HEK293 (cell line): ENCODE measurements around the gene BICD1.

Experiments
- KLF16 ChIP-seq: fragments of 450-650 bp; formaldehyde crosslinking; IDR thresholded peaks from 2 replicates; pipeline ENCODE4 v1.5.1; 2017; ENCODE audit warnings: missing biosample characterization, missing genetic modification characterization
- KLF9 ChIP-seq: fragments of 450-650 bp; formaldehyde crosslinking; IDR thresholded peaks from 2 replicates; pipeline ENCODE4 v1.5.1; 2016; ENCODE audit warnings: missing biosample characterization, missing genetic modification characterization, low read depth
- ZBTB1 ChIP-seq: fragments of 450-650 bp; formaldehyde crosslinking; IDR thresholded peaks from 2 replicates; pipeline ENCODE4 v1.5.1; 2016; ENCODE audit warnings: missing biosample characterization, missing genetic modification characterization
- ZFHX2 ChIP-seq: fragments of 450-650 bp; formaldehyde crosslinking; conservative IDR thresholded peaks from 2 replicates; pipeline ENCODE4 v1.5.1; 2016; ENCODE audit warnings: missing biosample characterization, missing genetic modification characterization
- ZNF138 ChIP-seq: fragments of 450-650 bp; formaldehyde crosslinking; IDR thresholded peaks from 2 replicates; pipeline ENCODE4 v1.5.1; 2016; ENCODE audit warnings: missing biosample characterization, missing genetic modification characterization, borderline replicate concordance
- ZNF221 ChIP-seq: fragments of 450-650 bp; formaldehyde crosslinking; IDR thresholded peaks from 2 replicates; pipeline ENCODE4 v1.5.1; 2017; ENCODE audit warnings: missing biosample characterization, missing genetic modification characterization, borderline replicate concordance
- ZNF274 ChIP-seq, 2 experiments: fragments of 200-500 bp in 1 of 2; fragments of 450-650 bp in 1 of 2; sonication (Bioruptor generic) in 1 of 2; formaldehyde crosslinking in 1 of 2; IDR thresholded peaks; 2 replicates each; pipeline versions ENCODE4 v1.5.1 to v1.6.1; 2014 to 2016; ENCODE audit warnings: borderline replicate concordance in 1 of 2, inconsistent platforms in 1 of 2, low read length in 1 of 2, missing biosample characterization in 1 of 2, missing genetic modification characterization in 1 of 2
- ZNF747 ChIP-seq: fragments of 450-650 bp; formaldehyde crosslinking; IDR thresholded peaks from 2 replicates; pipeline ENCODE4 v1.5.1; 2016; ENCODE audit warnings: missing biosample characterization, missing genetic modification characterization
- TF ChIP-seq, protein P1 (sequence below): fragments of 450-650 bp; formaldehyde crosslinking; IDR thresholded peaks from 2 replicates; pipeline ENCODE4 v1.5.1; 2016; ENCODE audit warnings: missing biosample characterization, missing genetic modification characterization, low read depth
- TF ChIP-seq, protein P2 (sequence below): fragments of 450-650 bp; formaldehyde crosslinking; IDR thresholded peaks from 2 replicates; pipeline ENCODE4 v1.5.1; 2016; ENCODE audit warnings: missing biosample characterization, missing genetic modification characterization
- TF ChIP-seq, protein P3 (sequence below): fragments of 450-650 bp; formaldehyde crosslinking; optimal IDR thresholded peaks from 2 replicates; pipeline ENCODE3; 2016; ENCODE audit warnings: missing biosample characterization, mild to moderate bottlenecking, missing genetic modification characterization
- TF ChIP-seq, protein P4 (sequence below): fragments of 450-650 bp; formaldehyde crosslinking; IDR thresholded peaks from 2 replicates; pipeline ENCODE4 v1.5.1; 2017; ENCODE audit warnings: missing biosample characterization, mild to moderate bottlenecking, missing genetic modification characterization, moderate library complexity
- TF ChIP-seq, protein P5 (sequence below): sonication (generic); formaldehyde crosslinking; IDR thresholded peaks from 2 replicates; pipeline ENCODE4 v1.8.1; 2022; ENCODE audit warnings: mild to moderate bottlenecking, moderate library complexity, missing genetic modification reagents

DNA sequence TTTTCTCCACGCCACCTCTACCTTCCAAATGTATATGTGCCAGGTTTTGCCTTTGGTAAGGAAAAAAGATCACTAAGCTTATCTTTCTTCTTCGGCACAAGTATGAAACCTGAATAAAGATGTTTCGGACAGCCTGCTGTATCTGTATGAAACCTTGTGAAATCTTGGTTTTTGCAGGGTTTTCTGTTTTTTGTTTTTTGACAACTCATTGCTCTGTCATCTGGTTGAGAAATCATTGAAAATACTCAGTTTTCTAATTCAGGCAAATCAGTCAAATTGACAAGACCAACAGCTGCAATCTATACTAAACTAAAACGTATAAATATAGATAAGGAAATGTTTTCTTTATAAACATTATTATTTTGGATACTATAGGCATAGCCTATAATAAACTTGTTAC lies 229.6 kb downstream of the BICD1 start:
- TF ChIP-seq KLF16 (tag by site-specific recombination) (no peak), ZNF274 (IDR thresholded peaks at IDR 0.05; ENCODE audit: low read length) (no peak), ZNF274 (tag by site-specific recombination; IDR thresholded peaks at IDR 0.05; ENCODE audit: borderline replicate concordance) (no peak), ZFHX2 (tag by site-specific recombination) (no peak), ZNF221 (tag by site-specific recombination) (no peak), ZNF138 (tag by site-specific recombination) (no peak), KLF9 (tag by site-specific recombination) (no peak), ZNF747 (tag by site-specific recombination) (no peak), ZBTB1 (tag by site-specific recombination) (no peak)
- TF ChIP-seq, protein P1, sequence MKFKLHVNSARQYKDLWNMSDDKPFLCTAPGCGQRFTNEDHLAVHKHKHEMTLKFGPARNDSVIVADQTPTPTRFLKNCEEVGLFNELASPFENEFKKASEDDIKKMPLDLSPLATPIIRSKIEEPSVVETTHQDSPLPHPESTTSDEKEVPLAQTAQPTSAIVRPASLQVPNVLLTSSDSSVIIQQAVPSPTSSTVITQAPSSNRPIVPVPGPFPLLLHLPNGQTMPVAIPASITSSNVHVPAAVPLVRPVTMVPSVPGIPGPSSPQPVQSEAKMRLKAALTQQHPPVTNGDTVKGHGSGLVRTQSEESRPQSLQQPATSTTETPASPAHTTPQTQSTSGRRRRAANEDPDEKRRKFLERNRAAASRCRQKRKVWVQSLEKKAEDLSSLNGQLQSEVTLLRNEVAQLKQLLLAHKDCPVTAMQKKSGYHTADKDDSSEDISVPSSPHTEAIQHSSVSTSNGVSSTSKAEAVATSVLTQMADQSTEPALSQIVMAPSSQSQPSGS (tag by site-specific recombination), result no peak
- TF ChIP-seq, protein P2, sequence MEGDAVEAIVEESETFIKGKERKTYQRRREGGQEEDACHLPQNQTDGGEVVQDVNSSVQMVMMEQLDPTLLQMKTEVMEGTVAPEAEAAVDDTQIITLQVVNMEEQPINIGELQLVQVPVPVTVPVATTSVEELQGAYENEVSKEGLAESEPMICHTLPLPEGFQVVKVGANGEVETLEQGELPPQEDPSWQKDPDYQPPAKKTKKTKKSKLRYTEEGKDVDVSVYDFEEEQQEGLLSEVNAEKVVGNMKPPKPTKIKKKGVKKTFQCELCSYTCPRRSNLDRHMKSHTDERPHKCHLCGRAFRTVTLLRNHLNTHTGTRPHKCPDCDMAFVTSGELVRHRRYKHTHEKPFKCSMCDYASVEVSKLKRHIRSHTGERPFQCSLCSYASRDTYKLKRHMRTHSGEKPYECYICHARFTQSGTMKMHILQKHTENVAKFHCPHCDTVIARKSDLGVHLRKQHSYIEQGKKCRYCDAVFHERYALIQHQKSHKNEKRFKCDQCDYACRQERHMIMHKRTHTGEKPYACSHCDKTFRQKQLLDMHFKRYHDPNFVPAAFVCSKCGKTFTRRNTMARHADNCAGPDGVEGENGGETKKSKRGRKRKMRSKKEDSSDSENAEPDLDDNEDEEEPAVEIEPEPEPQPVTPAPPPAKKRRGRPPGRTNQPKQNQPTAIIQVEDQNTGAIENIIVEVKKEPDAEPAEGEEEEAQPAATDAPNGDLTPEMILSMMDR (tag by site-specific recombination), result no peak
- TF ChIP-seq, protein P3, sequence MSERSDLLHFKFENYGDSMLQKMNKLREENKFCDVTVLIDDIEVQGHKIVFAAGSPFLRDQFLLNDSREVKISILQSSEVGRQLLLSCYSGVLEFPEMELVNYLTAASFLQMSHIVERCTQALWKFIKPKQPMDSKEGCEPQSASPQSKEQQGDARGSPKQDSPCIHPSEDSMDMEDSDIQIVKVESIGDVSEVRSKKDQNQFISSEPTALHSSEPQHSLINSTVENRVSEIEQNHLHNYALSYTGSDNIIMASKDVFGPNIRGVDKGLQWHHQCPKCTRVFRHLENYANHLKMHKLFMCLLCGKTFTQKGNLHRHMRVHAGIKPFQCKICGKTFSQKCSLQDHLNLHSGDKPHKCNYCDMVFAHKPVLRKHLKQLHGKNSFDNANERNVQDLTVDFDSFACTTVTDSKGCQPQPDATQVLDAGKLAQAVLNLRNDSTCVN (tag by site-specific recombination), result no peak
- TF ChIP-seq, protein P4, sequence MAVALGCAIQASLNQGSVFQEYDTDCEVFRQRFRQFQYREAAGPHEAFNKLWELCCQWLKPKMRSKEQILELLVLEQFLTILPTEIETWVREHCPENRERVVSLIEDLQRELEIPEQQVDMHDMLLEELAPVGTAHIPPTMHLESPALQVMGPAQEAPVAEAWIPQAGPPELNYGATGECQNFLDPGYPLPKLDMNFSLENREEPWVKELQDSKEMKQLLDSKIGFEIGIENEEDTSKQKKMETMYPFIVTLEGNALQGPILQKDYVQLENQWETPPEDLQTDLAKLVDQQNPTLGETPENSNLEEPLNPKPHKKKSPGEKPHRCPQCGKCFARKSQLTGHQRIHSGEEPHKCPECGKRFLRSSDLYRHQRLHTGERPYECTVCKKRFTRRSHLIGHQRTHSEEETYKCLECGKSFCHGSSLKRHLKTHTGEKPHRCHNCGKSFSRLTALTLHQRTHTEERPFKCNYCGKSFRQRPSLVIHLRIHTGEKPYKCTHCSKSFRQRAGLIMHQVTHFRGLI (tag by site-specific recombination), result no peak
- TF ChIP-seq, protein P5, sequence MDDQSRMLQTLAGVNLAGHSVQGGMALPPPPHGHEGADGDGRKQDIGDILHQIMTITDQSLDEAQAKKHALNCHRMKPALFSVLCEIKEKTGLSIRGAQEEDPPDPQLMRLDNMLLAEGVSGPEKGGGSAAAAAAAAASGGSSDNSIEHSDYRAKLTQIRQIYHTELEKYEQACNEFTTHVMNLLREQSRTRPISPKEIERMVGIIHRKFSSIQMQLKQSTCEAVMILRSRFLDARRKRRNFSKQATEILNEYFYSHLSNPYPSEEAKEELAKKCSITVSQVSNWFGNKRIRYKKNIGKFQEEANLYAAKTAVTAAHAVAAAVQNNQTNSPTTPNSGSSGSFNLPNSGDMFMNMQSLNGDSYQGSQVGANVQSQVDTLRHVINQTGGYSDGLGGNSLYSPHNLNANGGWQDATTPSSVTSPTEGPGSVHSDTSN (CRISPR knock-in tag), result no peak
